Kidney tubule cell (primary cell): ENCODE data around the gene NFE2L3.
"Not testable (repeated sequence)": the region's sequence is repeated elsewhere in the genome, so short reads cannot be mapped to it uniquely, and the experiment has no call there.

ENCODE experiments used
- DNase-seq: peaks from one replicate; pipeline ENCODE4 v3.0.0-alpha.2; 2018; ENCODE audit warnings: low spot score

The NFE2L3 gene

GRCh38 chr7:26151953-26152781, at the start of gene NFE2L3:
NFE2L3 (plus strand) TSS chr7:26152198; CDS start chr7:26152499, 301 bp downstream.
- DNase-seq: peak; percentile 90

GRCh38 chr7:26103596-26103995, 48.4 kb upstream of the NFE2L3 start:
- DNase-seq: no peak

GRCh38 chr7:26105236-26105635, 46.8 kb upstream of the NFE2L3 start:
- DNase-seq: no peak

GRCh38 chr7:26105931-26106330, 46.1 kb upstream of the NFE2L3 start:
- DNase-seq: no peak

- no peak for DNase-seq
Measured at GRCh38 chr7:26112203-26112740, 39.7 kb upstream of the NFE2L3 start.

GRCh38 chr7:26115650-26116049, 36.3 kb upstream of the NFE2L3 start:
- DNase-seq: no peak

GRCh38 chr7:26117142-26117807, 34.7 kb upstream of the NFE2L3 start:
- no peak for DNase-seq

- DNase-seq: no peak
Measured at GRCh38 chr7:26117970-26118369, 34.0 kb upstream of the NFE2L3 start.

GRCh38 chr7:26122745-26123144, 29.3 kb upstream of the NFE2L3 start:
- DNase-seq: no peak

- DNase-seq: not testable (repeated sequence)
Measured at GRCh38 chr7:26124775-26125174, 27.2 kb upstream of the NFE2L3 start.

- peak; percentile 66 for DNase-seq
Measured at GRCh38 chr7:26127411-26127810, 24.6 kb upstream of the NFE2L3 start.

GRCh38 chr7:26131056-26131589, 20.9 kb upstream of the NFE2L3 start:
- no peak for DNase-seq

GRCh38 chr7:26135076-26135475, 16.9 kb upstream of the NFE2L3 start:
- DNase-seq: no peak

- no peak for DNase-seq
Measured at GRCh38 chr7:26135551-26135950, 16.4 kb upstream of the NFE2L3 start.

- no peak for DNase-seq
Measured at GRCh38 chr7:26136831-26137230, 15.2 kb upstream of the NFE2L3 start.

GRCh38 chr7:26140380-26140779, 11.6 kb upstream of the NFE2L3 start:
- DNase-seq: no peak

GRCh38 chr7:26141077-26141476, 10.9 kb upstream of the NFE2L3 start:
- DNase-seq: no peak

GRCh38 chr7:26143298-26144048, 8.5 kb upstream of the NFE2L3 start:
- no peak for DNase-seq

- DNase-seq: no peak
Measured at GRCh38 chr7:26144184-26145080, 7.6 kb upstream of the NFE2L3 start.

GRCh38 chr7:26145238-26145637, 6.8 kb upstream of the NFE2L3 start:
- DNase-seq: no peak

GRCh38 chr7:26147030-26147429, 5.0 kb upstream of the NFE2L3 start:
- DNase-seq: no peak
